ENCODE results near the gene LMNTD2.
A peak's percentile ranks its signal among the peaks of the same experiment; 100 is the strongest.
"Not testable (repeated sequence)": the region's sequence is repeated elsewhere in the genome, so short reads cannot be mapped to it uniquely, and the experiment has no call there.

LMNTD2 gene

DNA sequence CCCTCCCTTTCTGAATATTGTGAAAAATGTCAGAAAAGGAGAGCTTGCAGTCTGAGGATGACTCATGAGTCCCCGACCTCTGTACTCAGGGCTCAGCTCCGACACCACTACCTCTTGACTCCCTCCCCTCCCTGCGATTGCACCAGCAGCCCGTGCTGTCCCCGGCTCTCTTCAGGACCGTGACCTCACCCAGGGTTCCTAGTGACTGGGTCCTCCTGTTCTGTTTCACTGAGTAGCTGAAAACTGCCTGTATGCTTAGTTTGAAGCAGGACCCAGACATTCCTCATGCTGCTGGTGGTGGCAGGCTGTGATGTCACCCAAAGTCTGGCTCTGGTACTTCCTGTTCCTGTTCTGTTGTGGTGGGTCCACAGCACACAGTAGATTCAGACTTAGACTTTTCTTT lies 27.4 kb upstream of the LMNTD2 start:
- no peak for DNase-seq
- intact Hi-C loops (cut with DNase I) = no loop called here

DNA sequence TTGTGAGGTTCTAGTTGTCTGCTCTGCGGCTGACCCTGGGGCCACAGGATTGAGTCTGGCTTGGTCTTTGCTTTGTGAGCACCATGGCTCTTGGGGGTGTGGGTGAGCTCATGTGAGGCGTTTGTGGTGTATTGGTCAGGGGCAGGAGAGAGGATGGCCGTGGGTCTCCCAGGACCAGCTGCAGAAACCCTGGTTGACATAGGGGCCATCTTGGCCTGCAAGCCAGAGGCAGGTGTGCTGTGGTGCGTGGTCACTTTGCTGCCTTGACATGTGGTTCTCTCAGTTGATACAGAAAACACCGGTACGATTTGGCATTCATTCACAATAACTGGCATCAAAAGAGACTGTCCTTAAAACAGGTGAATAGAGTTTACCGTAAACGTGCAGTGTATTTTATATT lies 27.0 kb upstream of the LMNTD2 start:
- intact Hi-C loops (cut with DNase I) = no loop called here
- DNase-seq = no peak

DNA sequence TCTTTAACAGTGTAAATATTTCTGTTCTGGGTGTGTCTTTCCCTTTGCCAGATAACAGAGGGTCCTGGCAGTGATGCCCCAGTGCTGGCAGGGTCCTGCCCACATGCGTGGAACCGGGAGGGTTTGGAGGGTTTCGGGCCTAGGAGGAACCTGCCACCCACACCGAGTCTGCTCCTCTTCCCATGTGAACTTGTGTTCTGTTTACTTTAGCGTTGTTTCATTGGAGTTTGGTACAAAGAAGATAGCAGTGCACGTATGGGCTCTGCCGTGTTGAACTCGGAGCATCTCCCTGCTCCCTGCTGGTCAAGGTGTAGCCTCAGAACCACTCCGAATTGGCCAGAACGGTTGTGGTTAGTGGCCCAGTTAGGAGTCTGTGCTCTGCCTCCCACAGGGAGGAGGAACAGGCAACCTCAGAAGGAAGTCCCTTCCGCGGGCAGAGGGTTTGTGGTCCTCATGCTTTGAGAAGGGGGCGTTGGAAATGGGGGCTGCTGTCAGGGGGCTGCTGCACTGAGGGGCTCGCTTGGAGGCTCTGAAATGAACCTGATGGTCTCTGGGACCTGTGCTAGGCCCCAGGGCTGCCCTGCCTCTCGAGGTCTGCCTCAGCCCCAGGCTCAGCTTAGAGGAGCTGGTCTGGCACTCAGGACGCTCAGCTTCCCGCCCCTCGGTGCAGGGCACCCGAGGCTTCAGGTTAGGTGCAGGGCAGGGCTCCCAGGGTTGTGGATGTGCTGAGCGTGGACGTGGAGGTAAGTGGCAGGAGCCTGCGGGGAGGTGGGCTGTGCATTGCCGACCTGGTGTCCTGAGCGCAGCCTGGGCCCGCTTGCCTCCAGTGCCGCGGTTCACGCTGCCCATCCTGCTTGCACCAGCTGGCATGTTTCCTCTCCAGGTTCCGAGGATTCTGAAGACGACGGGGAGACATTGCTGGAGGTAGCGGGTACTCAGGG lies 26.1 kb upstream of the LMNTD2 start:
- intact Hi-C loops (cut with DNase I) = no loop called here
- DNase-seq = no peak

DNA sequence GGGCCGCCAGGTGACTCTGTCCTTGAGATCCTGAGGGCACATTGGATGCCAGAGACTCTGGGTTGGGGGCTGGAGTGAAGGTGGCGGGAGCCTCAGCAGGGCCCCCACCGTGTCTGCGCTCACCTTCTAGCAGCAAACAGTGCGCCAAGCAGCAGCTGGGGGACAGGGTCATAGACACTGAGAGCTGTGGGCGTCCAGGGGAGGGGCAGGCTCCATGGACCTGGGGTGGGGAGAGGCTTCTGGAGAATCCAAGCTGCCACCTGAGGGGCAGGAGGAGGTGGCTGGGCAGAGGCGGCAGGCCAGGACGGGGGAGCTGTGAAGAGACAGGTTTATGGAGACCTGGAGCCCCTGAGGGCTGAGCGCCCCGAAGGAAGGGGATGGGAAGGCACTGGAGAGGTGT lies 23.7 kb upstream of the LMNTD2 start:
- intact Hi-C loops (cut with DNase I) = no loop called here
- DNase-seq = peak in 1 of 10 donors; percentile 76

DNA sequence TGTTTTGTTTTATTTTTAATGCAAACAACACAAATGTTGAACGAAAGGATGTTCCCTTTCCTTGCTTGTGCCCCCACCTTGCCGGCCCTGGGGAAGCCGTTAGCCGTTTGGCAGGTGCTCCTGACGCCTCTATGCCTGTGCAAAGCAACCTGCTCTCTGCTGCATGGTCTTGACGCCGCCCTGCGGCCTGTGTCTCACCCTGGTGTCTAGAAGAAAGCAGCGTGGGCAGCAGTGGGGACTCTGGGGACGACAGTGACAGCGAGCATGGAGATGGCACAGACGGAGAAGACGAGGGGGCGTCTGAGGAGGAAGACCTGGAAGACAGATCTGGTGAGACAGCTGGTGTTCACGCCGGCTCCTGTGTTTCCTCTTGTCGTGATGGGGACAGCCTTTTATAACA lies 21.2 kb upstream of the LMNTD2 start:
- intact Hi-C loops (cut with DNase I) = no loop called here
- DNase-seq = peak in 8 of 10 donors; percentile 56 to 96 (median 80)

DNA sequence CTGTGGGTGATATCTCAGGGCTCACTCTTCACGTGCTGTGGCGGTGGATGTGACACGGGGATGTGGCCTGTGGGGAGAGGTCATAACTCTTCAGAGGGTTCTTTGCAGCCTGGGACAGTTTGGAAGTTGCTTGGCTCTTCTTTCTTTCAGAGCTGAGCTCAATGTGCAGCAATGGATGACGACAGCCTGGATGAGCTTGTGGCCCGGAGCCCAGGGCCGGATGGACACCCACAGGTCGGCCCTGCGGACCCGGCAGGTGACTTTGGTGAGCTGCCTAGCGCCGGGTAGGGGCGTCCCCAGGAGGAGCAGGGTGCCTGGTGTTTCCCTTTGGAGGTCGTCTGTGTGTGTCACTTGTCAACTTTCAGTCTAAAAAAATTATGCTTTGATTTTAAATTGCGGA lies 20.8 kb upstream of the LMNTD2 start:
- intact Hi-C loops (cut with DNase I) = no loop called here
- DNase-seq = no peak

DNA sequence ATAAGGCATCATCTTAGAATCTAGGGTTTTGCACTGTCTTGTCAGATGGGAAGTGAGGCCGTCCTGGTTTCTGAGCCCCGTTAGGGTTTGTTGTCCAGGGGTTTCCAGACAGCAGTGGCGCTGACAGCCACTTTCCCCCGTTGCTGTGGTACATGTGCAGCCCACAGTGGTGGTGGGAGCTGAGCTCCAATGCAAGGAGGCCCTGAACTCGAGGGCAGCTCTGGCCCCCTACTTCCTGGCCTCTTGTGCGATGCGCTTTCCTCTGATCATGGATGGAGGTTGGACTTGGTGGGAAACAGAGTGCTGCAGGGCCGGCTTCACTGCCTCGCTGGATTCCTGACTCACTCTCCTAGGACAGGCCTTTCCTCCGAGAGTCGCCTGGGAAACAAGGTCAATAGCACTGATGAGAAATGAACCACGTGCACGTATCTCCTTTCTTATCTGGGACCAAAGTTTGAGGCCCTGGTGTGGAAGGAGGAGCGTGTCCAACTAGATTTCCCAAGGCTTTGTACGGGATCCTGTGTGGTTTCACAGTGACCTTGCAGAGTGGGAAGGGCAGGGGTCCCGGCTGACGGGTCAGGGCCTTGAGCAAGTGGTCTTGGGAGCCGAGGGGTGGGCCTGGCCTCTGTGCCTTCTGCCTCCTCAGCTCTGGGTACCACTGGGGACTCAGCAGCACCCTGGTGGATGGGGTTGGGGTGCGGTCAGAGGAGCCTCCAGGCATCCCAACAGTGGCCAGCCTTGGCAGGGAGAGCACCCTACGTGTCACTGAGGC lies 19.5 kb upstream of the LMNTD2 start:
- no peak for DNase-seq
- intact Hi-C loops (cut with DNase I) = no loop called here

DNA sequence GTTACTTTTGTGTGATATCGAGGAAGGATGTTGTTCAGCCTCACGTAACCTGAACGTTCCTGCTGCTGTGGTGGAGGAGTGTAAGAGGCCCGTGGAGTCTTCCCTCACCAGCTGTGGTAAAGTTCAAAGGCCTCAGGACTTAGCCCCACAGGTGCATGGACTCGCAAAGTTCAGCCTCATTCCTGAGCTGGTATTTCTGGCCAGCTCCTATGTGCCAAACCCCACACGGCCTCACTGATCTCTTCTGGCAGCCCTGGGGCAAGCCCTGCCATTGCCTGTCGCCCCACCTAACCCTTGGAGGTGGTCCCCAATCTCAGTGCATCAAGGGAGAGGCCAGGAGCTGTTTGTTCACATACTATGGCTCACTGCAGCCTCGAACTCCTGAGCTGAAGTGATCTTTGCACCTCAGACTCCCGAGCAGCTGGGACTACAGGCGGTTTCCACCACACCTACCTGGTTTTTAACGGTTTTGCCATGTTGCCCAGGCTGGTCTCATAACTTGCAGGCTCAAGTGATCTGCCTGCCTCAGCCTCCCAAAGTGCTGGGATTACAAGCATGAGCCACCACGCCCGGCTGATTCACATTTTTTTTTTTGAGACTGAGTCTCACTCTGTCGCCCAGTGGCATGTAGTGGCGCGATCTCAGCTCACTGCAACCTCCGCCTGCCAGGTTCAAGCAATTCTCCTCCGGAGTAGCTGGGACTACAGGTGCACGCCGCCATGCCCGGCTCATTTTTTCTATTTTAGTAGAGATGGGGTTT lies 17.9 kb upstream of the LMNTD2 start:
- intact Hi-C loops (cut with DNase I) = no loop called here
- DNase-seq = no peak

DNA sequence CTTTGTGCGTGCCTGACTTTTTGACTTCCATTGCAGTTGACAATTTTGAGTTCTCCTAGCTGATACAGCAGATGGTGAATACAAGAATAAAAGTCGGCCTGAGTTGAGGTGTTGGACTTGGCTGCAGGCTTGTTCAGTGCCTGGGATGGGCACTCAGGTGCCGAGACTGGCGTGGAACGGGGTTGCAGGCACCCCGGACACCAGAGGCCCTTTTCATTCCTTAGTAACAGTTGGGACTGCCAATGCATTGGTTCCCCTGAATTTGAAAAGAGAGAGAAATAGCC lies 17.0 kb upstream of the LMNTD2 start:
- intact Hi-C loops (cut with DNase I) = no loop called here
- DNase-seq = no peak

DNA sequence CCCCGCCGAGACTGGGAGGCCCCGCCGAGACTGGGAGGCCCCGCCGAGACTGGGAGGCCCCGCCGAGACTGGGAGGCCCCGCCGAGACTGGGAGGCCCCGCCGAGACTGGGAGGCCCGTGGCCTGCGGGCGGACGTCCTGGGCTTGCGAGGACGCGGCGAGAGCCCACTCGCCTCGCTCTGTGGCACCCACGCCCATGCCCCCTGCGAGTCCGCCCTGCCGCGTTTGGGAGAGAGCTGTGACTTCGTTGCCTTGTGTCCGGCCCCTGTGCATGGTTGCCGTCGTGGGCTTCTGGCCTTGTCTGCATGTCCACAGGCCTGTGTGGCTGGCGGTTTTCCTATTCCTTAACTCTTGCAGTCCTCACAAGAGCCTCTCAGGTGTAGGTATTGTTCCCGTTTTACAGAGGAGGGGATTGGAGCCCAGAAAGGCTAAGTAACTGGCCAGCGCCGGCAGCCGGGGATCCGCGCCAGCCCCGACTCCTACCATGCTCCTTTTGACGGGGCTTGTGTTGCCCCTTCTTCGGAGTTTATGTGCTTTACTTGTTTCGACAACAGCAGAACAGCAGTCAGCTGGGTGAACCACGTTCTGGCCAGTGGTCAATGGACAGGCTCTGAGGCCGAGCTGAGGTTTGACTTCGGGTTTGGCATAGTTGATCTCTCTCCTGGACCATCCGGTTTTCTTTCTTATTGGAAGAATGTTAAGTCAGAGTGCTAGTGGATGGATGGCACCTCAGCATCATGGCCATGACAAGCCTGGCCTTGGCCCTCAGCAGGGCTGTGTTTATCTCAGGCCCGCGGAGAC lies 16.5 kb upstream of the LMNTD2 start:
- DNase-seq = no peak
- intact Hi-C loops (cut with DNase I) = no loop called here

DNA sequence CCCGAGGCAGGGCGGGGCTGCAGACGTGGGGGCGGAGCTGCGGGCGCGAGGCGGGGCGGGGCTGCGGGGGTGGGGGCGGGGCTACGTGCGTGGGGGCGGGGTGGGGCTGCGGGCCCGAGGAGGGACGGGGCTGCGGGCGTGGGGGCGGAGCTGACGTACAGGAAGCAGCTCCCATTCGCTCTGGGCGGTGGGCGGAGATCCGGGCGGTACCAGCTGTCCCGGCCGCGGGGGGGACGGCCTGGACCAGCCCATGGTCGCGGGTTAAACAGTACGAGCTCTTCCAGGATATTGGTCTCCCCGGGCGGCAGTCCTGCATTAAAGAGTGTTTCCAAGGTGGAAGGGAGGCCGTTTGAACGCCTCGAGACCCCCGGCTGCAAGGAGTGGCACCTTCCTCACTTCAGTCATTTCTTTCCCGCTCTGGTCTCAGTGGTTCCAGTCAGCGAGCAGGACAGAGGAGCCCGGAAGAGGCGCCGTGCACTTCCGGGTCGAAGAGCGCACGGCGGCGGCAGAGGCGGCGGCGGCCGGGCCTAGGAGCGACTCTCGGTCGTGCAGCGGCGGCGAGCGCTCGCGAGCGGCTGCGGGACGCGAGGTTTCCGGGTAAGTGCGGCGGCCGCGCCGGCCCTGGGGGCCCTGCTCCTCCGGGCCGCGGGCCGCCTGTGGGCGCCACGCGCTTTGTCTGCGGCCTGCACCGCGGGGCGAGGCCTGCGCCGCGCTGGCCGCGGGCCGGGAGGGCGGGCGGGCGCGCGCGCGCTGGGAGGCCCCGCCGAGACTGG lies 15.6 kb upstream of the LMNTD2 start, which contains the start of gene PHRF1:
TSS of gene PHRF1 (plus strand) at position 475 of the 773 bp plus-strand sequence. CDS start 5,043 bp downstream, outside the sequence.
- intact Hi-C loops (cut with DNase I) = no loop called here
- DNase-seq = peak; percentile 91 to 99 (median 96)

DNA sequence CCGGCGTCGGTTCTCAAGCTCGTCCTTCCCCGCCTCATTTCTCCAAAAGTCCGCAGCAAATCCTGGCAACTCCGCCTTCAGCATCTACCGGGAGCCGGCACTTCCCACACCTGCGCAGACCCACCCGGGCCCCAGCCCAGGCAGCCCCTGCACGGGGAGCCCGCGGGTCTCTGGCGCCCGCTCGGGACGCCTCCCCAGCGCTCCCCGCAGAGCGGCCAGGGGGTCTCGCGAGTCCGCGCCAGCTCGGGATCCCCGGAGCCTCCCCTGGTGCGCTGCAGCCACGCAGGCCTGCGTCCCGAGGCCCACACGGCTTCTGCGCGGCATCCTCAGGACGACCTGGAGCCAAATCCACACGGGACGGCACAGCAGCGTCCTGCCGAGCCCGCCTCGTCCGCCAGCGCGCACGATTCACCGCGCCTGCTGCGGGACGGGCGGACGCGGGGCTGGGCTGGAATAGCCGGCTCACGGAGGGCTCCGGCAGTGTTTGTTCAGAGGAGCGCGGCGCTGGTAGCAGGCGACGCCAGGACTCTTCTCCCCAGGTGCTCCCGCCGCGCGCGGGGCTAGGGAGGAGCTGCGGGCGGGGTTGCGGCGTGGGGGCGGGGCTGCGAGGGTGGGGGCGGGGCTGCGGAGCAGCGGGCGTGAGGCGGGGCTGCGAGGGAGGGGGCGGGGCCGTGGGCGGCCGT lies 14.9 kb upstream of the LMNTD2 start:
- intact Hi-C loops (cut with DNase I) = no loop called here
- no peak for DNase-seq

DNA sequence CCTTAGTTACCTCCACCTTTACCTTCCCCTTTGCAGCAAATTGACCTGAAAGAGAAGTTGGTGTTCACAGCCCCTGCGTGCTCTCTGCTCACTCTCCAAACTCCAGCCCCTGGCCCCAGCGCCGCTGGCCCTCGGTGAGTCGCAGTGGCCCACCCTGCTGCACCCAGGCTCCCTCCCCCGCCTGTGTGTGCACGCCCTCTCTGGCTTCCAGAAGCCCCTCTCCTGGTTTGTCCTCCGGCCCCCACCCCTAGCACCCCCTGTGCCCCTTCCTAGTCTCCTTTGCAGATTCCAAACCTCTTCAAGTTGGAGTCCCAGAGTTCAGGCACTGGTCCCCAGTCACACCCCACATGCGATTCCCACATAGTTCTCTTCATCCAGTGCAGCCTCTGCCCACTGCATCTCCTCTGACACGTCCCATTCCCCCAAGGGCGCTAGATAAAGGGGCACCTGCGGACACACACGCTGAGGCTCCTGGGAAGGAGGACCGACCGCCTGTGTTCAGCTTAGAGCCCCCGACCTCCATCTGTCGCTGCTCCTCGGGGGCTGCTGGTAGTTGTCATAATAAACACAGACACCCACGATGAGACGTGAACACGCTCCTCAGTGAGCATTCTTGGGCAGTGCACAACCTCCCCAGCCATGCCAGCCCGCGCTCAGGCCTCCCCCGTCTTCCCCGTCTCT lies 14.2 kb upstream of the LMNTD2 start:
- DNase-seq = no peak
- intact Hi-C loops (cut with DNase I) = no loop called here

DNA sequence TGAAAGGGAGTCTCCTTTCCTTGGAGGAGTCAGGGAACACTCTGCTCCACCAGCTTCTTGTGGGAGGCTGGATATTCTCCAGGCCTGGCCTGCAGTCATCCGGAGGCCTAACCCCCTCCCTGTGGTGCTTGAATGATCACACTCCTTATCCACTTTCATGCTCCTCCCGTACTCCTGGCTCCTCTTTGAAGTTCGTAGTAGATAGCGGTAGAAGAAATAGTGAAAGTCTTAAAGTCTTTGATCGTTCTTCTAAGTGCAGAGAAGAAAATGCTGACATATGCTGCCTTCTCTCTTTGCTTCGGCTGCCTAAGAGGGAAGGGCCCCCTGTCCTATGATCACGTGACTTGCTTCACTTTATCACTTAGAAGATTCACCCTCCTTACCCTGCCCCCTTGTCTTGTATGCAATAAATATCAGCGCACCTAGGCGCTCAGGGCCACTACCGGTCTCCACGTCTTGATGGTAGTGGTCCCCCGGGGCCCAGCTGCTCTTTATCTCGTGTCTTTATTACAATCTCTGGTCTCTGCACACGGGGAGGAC lies 13.6 kb upstream of the LMNTD2 start:
- intact Hi-C loops (cut with DNase I); DNase-seq: not testable (repeated sequence)

DNA sequence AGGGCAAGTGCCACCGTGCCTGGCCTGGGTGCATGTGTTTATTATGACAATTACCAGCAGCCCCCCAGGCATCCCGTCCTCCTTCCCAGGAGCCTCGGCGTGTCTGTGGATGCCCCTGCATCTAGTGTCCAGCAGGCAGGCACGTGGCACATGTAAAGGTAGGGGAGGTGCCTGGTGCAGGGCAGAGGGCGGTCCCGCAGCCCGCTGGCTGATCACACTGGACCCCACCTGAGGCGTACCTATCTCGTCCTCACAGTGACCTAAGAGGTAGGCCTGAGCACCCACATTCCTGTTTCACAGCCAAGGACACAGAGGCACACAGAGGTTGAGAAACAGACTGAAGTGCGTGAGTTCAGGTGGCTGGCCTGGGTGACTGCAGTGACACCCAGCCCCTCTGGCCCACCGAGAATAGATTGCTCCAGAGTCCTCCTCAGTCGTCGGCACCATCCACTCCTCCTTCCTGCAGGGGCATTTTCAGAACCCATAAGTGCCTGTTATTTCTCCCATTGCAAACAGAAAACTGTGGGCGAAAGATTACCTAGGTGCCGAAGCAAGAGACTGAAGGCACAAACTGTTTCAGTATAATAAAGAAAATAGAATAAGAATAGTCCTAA lies 12.7 kb upstream of the LMNTD2 start:
- no peak for DNase-seq
- intact Hi-C loops (cut with DNase I) = no loop called here

DNA sequence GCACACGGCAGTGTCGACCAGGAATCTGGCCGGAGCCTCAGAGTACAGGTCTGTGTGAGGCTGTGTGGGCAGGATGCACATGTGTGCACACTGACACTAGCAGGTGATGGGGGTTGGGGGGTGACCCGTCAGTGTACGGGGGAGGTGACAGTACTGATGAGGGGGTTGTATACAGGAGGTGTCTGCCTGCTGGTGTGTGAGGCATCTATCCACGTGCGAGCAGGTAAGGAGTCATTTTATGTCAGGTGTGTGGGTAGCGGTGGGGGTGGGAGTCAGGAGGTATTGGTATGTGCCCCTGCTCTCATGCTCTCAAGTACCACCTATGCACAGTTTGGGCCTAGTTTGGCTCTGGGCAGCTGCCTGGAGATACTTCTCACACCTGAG lies 11.3 kb upstream of the LMNTD2 start:
- intact Hi-C loops (cut with DNase I) = no loop called here
- DNase-seq = no peak

DNA sequence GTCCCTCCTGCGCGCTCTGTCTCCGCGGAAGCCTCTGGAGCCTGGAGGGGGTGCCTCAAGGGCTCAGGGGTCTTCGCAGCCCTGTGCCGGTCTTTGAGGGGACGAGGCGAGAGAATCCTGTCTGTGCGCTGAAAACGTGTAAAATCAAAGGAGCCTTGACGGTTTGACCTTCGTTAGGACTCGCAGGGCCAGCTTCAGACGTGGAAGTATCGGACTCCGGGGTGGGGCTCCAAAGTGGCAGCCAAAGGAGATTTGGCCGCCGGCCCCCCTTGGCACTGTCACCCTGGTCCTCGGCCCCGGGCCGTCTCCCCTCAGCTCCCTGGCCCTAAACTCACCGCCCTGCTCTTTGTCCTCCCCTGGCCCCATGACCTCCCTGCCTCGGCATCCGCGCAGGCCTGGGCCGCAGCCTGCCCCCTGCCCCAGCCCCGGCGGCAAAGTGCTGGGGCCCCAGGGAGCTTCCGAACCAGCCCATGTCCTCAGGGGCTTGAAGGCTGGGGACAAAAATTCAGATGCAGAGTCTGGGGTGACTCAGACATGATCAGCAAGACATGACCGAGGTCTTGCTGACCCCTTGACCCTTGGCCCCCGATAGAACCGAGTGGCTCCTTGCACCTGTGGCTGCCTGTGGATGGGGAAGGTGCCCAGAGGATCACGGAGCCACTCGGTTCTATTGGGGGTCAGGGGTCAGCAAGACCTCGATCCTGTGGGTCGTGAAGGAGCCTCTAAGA lies 8.8 kb upstream of the LMNTD2 start:
- intact Hi-C loops (cut with DNase I) = no loop called here
- DNase-seq = peak in 1 of 10 donors; percentile 72

Data from posterior cingulate gyrus (tissue), 11 donors.